Measurements from ENCODE around the gene KMT2E.

KMT2E gene

GRCh38 chr7:105098863-105099515 is 85.0 kb downstream of the KMT2E start:
- no peak overlapping the region for H3K27ac ChIP-seq
- TF ChIP-seq CTCF (conservative IDR thresholded peaks at IDR 0.05; ENCODE audit: low read depth) = no peak
- DNase-seq (ENCODE audit: low spot score) = peak; percentile 27
- POLR2A ChIA-PET (ENCODE audit: low non-redundant PET) = no interaction called here
- CTCF ChIA-PET = interaction anchor here (0.5 kb wide), 1 partner anchor 11 kb away, joined by 7 read pairs; no protein-coding TSS in a partner anchor

DNA sequence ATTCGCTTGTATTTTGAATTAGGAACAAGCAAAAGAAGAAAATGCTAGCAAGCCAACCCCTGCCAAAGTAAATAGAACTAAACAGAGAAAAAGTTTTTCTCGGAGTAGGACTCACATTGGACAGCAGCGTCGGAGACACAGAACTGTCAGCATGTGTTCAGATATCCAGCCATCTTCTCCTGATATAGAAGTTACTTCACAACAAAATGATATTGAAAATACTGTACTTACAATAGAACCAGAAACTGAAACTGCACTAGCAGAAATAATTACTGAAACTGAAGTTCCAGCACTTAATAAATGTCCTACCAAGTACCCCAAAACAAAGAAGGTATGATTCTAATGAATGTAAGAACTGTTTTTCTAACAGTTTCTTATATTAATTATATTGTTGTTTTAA is 87.9 kb downstream of the KMT2E start:
- H3K27ac ChIP-seq = no peak overlapping the region
- TF ChIP-seq CTCF (conservative IDR thresholded peaks at IDR 0.05; ENCODE audit: low read depth) = no peak
- CTCF ChIA-PET = interaction anchor here (0.5 to 0.6 kb wide), 2 partner anchors 59 to 76 kb away, joined by 3 to 4 read pairs; no protein-coding TSS in a partner anchor
- DNase-seq (ENCODE audit: low spot score) = no peak
- POLR2A ChIA-PET (ENCODE audit: low non-redundant PET) = no interaction called here

- TF ChIP-seq CTCF (conservative IDR thresholded peaks at IDR 0.05; ENCODE audit: low read depth) = no peak
- DNase-seq (ENCODE audit: low spot score) = no peak
- POLR2A ChIA-PET (ENCODE audit: low non-redundant PET) = no interaction called here
- no peak overlapping the region for H3K27ac ChIP-seq
- CTCF ChIA-PET = interaction anchor here (0.5 to 0.6 kb wide), 2 partner anchors 60 to 75 kb away, joined by 3 to 4 read pairs; no protein-coding TSS in a partner anchor
These were observed 88.8 kb downstream of the KMT2E start for GRCh38 chr7:105102557-105103352.

- ChIA-PET CTCF (interaction anchor here (0.6 to 0.7 kb wide), 2 partner anchors 13 to 60 kb away, joined by 3 to 4 read pairs; no protein-coding TSS in a partner anchor), POLR2A (ENCODE audit: low non-redundant PET) (no interaction called here)
- no peak for TF ChIP-seq CTCF (conservative IDR thresholded peaks at IDR 0.05; ENCODE audit: low read depth)
- no peak for DNase-seq (ENCODE audit: low spot score)
- no peak overlapping the region for H3K27ac ChIP-seq
These were observed 91.6 kb downstream of the KMT2E start for GRCh38 chr7:105105579-105105978.

DNA sequence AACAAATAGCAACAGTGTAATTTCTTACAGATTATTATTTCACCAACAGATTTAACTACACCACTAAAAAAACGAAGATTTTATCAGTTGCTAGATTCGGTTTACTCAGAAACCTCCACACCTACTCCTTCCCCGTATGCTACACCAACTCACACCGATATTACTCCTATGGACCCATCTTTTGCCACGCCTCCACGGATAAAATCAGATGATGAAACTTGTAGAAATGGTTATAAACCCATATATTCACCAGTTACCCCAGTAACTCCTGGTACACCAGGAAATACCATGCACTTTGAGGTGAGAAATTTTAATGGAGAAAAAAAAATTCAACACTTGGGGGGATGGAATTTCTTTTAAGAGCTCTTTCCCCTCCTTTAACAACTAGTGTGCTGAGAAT is 92.5 kb downstream of the KMT2E start:
- no peak for TF ChIP-seq CTCF (conservative IDR thresholded peaks at IDR 0.05; ENCODE audit: low read depth)
- DNase-seq (ENCODE audit: low spot score) = no peak
- no peak overlapping the region for H3K27ac ChIP-seq
- POLR2A ChIA-PET (ENCODE audit: low non-redundant PET) = no interaction called here
- CTCF ChIA-PET = no interaction called here

DNA sequence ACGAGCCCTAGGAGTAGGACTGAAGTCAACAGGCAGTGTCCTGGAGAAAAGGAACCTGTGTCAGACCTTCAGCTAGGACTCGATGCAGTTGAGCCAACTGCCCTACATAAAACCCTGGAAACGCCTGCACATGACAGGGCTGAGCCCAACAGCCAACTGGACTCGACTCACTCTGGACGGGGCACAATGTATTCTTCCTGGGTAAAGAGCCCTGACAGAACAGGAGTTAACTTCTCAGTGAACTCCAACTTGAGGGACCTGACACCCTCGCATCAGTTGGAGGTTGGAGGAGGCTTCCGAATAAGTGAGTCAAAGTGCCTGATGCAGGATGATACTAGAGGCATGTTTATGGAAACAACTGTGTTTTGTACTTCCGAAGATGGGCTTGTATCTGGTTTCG is 93.5 kb downstream of the KMT2E start:
- H3K27ac ChIP-seq = peak overlapping the region; percentile 28; the same call in 1 of the 2 replicates
- CTCF ChIA-PET = interaction anchor here (0.6 kb wide), 1 partner anchor 51 kb away, joined by 3 read pairs; no protein-coding TSS in a partner anchor
- no peak for DNase-seq (ENCODE audit: low spot score)
- POLR2A ChIA-PET (ENCODE audit: low non-redundant PET) = no interaction called here
- TF ChIP-seq CTCF (conservative IDR thresholded peaks at IDR 0.05; ENCODE audit: low read depth) = no peak

All from RWPE1 (cell line).